K562 (cell line): ENCODE data around the gene ALS2. TPM values are rescaled to one million over a fixed set of nuclear protein-coding genes. Genes with fewer than 3 reads are reported as not detected.

Source experiments
- ATAC-seq: fragments of 200-7000 bp; cut with Tn5 transposase; 3 replicates; pipeline ENCODE4 v1.9.1; 2020; ENCODE audit warnings: moderate library complexity
- BruUV-seq: library from RNA; stranded (reverse); fragments of 400-500 nt; replicated peaks from 2 replicates; lab custom pipeline; 2021; lab: Mats Ljungman, UMichigan
- CTCF ChIA-PET: fragments of 300-600 bp; formaldehyde crosslinking; extraction: SDS; loops from one replicate; lab custom pipeline; 2021; ENCODE audit warnings: low intra/inter-chr PET ratio; lab: Yijun Ruan, JAX
- POLR2A ChIA-PET: fragments of 300-600, 350-650 bp; sonication (Branson Sonifier 250); formaldehyde crosslinking; extraction: SDS; loops from one replicate; lab custom pipeline; 2021; ENCODE audit warnings: antibody characterized with exemption, inconsistent platforms; lab: Yijun Ruan, JAX
- DNase-seq, 4 experiments: peaks; one replicate each; pipeline versions ENCODE4 v3.0.0 to v3.0.0-alpha.2; 2011 to 2018; ENCODE audit warnings: low spot score in 3 of 4, mixed read lengths in 3 of 4; ENCODE audit errors: extremely low read depth in 1 of 4
- FAIRE-seq: peaks from 2 replicates; lab custom pipeline; 2011; peaks lifted over from hg19 to GRCh38; lab: Jason Lieb, UNC
- H2AFZ ChIP-seq: 2 replicates; pipeline ENCODE4 v1.6.0; 2011; ENCODE audit warnings: low read depth, low read length, control low read depth, inconsistent platforms
- H3K27ac ChIP-seq: fragments of 200-600 bp; 3 replicates; pipeline ENCODE4 v1.8.0; 2011; ENCODE audit warnings: low read depth, mild to moderate bottlenecking, control low read depth, inconsistent platforms, low read length, moderate library complexity, mixed read lengths; ENCODE audit errors: extremely low read depth
- H3K27me3 ChIP-seq, 2 experiments: fragments of 300-600 bp in 1 of 2; 2 replicates in 1 of 2; 3 replicates in 1 of 2; pipeline versions ENCODE4 v1.6.0 to v1.8.0; 2011; ENCODE audit warnings: inconsistent platforms in 2 of 2, low read length in 2 of 2, mild to moderate bottlenecking in 1 of 2, mixed read lengths in 1 of 2, moderate library complexity in 1 of 2; ENCODE audit not compliant: control insufficient read depth in 2 of 2, insufficient read depth in 2 of 2
- H3K36me3 ChIP-seq: fragments of 300-600 bp; 3 replicates; pipeline ENCODE4 v1.8.0; 2011; ENCODE audit warnings: mild to moderate bottlenecking, low read length, inconsistent platforms; ENCODE audit not compliant: control insufficient read depth, insufficient read depth
- H3K4me1 ChIP-seq, 2 experiments: fragments of 200-600 bp in 1 of 2; replicated peaks in 1 of 2; 2 replicates in 1 of 2; 3 replicates in 1 of 2; pipeline versions ENCODE4 v1.5.1 to v1.8.0; 2011; ENCODE audit warnings: inconsistent platforms in 2 of 2, low read length in 2 of 2, mild to moderate bottlenecking in 1 of 2, mixed read lengths in 1 of 2, moderate library complexity in 1 of 2; ENCODE audit not compliant: control insufficient read depth in 2 of 2, insufficient read depth in 2 of 2
- H3K4me2 ChIP-seq: 2 replicates; pipeline ENCODE4 v1.6.1; 2011; ENCODE audit warnings: low read length, control low read depth, inconsistent platforms, mixed read lengths; ENCODE audit not compliant: insufficient read depth
- H3K4me3 ChIP-seq: fragments of 200-600 bp; sonication (generic), shearing (Covaris generic); 2 replicates; pipeline ENCODE4 v1.5.1; 2016; ENCODE audit warnings: control low read depth, inconsistent platforms
- H3K79me2 ChIP-seq: fragments of 200-600 bp; 3 replicates; pipeline ENCODE4 v1.8.0; 2011; ENCODE audit warnings: low read length, inconsistent platforms; ENCODE audit not compliant: control insufficient read depth, insufficient read depth
- H3K9ac ChIP-seq, 2 experiments: 2 replicates each; pipeline versions ENCODE4 v1.6.0 to v1.6.1; 2011; ENCODE audit warnings: low read depth in 2 of 2, low read length in 2 of 2, control low read depth in 1 of 2, inconsistent platforms in 1 of 2, mild to moderate bottlenecking in 1 of 2, mixed read lengths in 1 of 2; ENCODE audit not compliant: insufficient read depth in 1 of 2
- H3K9me1 ChIP-seq: one replicate; pipeline ENCODE4 v1.6.0; 2011; ENCODE audit warnings: inconsistent platforms, mild to moderate bottlenecking, low read length, moderate library complexity; ENCODE audit not compliant: control insufficient read depth, insufficient read depth
- H3K9me3 ChIP-seq: replicated peaks from 2 replicates; pipeline ENCODE4 v1.5.1; 2011; ENCODE audit warnings: low read depth, low read length, inconsistent platforms; ENCODE audit not compliant: control insufficient read depth, insufficient read depth
- H4K20me1 ChIP-seq: replicated peaks from 2 replicates; pipeline ENCODE4 v1.6.1; 2011; ENCODE audit warnings: low read length, inconsistent platforms, mixed read lengths; ENCODE audit not compliant: control insufficient read depth, insufficient read depth
- DACH1 ChIP-seq: fragments of 450-650 bp; IDR thresholded peaks from 2 replicates; pipeline ENCODE4 v1.6.1; 2018; ENCODE audit not compliant: partially characterized antibody
- E2F3 ChIP-seq: fragments of 250-450 bp; sonication (Bioruptor Pico); IDR thresholded peaks from 2 replicates; pipeline ENCODE4 v1.4.0; 2020; ENCODE audit warnings: mild to moderate bottlenecking
- E4F1 ChIP-seq: fragments of 250-450 bp; sonication (Bioruptor Pico); IDR thresholded peaks from 2 replicates; pipeline ENCODE4 v1.5.0; 2021; ENCODE audit warnings: mild to moderate bottlenecking, borderline replicate concordance
- JUN ChIP-seq, 2 experiments: sonication (generic) in 1 of 2; formaldehyde crosslinking in 1 of 2; IDR thresholded peaks; 2 replicates each; pipeline versions ENCODE4 v1.6.1 to v1.8.0; 2012 to 2022; ENCODE audit warnings: borderline replicate concordance in 2 of 2, mild to moderate bottlenecking in 2 of 2, improper control_type of control experiment in 1 of 2, low read depth in 1 of 2, low read length in 1 of 2, missing genetic modification reagents in 1 of 2
- KLF13 ChIP-seq: fragments of 450-650 bp; IDR thresholded peaks from 2 replicates; pipeline ENCODE4 v1.6.1; 2016; ENCODE audit warnings: missing genetic modification characterization, low read depth, mild to moderate bottlenecking, missing compliant biosample characterization, moderate library complexity, borderline replicate concordance
- MXI1 ChIP-seq: IDR thresholded peaks from 2 replicates; pipeline ENCODE4 v1.6.1; 2011; ENCODE audit warnings: low read depth, mild to moderate bottlenecking, improper control_type of control experiment, low read length
- MYC ChIP-seq, 2 experiments: fragments of 250-450 bp in 1 of 2; sonication (Bioruptor Pico) in 1 of 2; IDR thresholded peaks; 2 replicates each; pipeline versions ENCODE4 v1.5.1 to v1.6.1; 2012 to 2021; ENCODE audit warnings: low read depth in 2 of 2, borderline replicate concordance in 1 of 2, improper control_type of control experiment in 1 of 2, low read length in 1 of 2, mild to moderate bottlenecking in 1 of 2, moderate library complexity in 1 of 2
- RREB1 ChIP-seq: fragments of 250-450 bp; sonication (Bioruptor Pico); IDR thresholded peaks from 2 replicates; pipeline ENCODE4 v1.4.0; 2020
- SMARCC2 ChIP-seq: fragments of 450-650 bp; IDR thresholded peaks from 2 replicates; pipeline ENCODE4 v1.6.1; 2017; ENCODE audit warnings: antibody characterized with exemption, moderate library complexity, mild to moderate bottlenecking, low read depth
- ZBED1 ChIP-seq: IDR thresholded peaks from 2 replicates; pipeline ENCODE4 v1.6.1; 2014
- ZNF77 ChIP-seq: fragments of 250-450 bp; sonication (Bioruptor Pico); IDR thresholded peaks from 2 replicates; pipeline ENCODE4 v1.5.0; 2020
- WGBS: fragments of 100-300 bp; shearing (Covaris generic); methylation state at CpG from one replicate; pipeline ENCODE4 v1.1.6; 2016; ENCODE audit warnings: low coverage, mixed read lengths; ENCODE audit not compliant: insufficient coverage; ENCODE audit errors: missing lambda C conversion rate; 5-methylcytosine and 5-hydroxymethylcytosine counted together
- in situ Hi-C: fragments of 300-500 bp; cut with MboI; formaldehyde crosslinking; loops from 4 replicates; pipeline ENCODE4 v1.15.0; 2018; ENCODE audit warnings: inconsistent platforms, mixed read lengths
- intact Hi-C: fragments of 100-400 bp; cut with micrococcal nuclease; formaldehyde crosslinking; loops from 2 replicates; pipeline ENCODE4 v1.14.2; 2022
- polyA plus RNA-seq, 8 experiments: library from polyadenylated mRNA; depleted of rRNA in 4 of 8; stranded (reverse) in 5 of 8; unstranded in 3 of 8; fragments of >200 nt; fragmentation: Nextera tagmentation in 2 of 8; fragmentation: Illumina TruSeq in 1 of 8; extraction: Ambion mirVana in 2 of 8; extraction: Trizol in 1 of 8; gene quantifications; 2 replicates each; pipeline versions ENCODE4 v1.2.1 to v1.2.3, GENCODE V29; 2011 to 2014; ENCODE audit warnings: inconsistent platforms in 1 of 8, missing spikeins in 1 of 8
- total RNA-seq, 7 experiments: library from RNA; depleted of rRNA in 6 of 7; stranded (reverse); fragments of >200 nt in 6 of 7; fragmentation: Illumina TruSeq in 2 of 7; extraction: Trizol in 2 of 7; gene quantifications; 2 replicates each; pipeline versions ENCODE4 v1.2.1 to v1.2.3, GENCODE V29; 2011 to 2021; ENCODE audit warnings: low replicate concordance in 1 of 7
- TF ChIP-seq, protein P1 (sequence below): fragments of 250-450 bp; sonication (Bioruptor Pico); IDR thresholded peaks from 2 replicates; pipeline ENCODE4 v1.4.0; 2020; ENCODE audit warnings: borderline replicate concordance

ALS2 gene
- total and polyA plus RNA-seq, 9 of the 15 experiments (the other 6 are each of a cell fraction or from before 2014, with no cell fraction given), result 5.2 to 17.7 (median 11.6) TPM

GRCh38 chr2:201758234-201758633, 22.5 kb downstream of the ALS2 start:
- H3K4me1 ChIP-seq, result no peaks in the 10 kb centered on the region; a peak in 1 of 5 replicates
- no peak overlapping the region for H2AFZ ChIP-seq
- in situ Hi-C loops (no loop called here), intact Hi-C loops (no loop called here)
- no peaks in the 10 kb centered on the region for H3K79me2 ChIP-seq
- BruUV-seq, result no TSS peak
- no peaks in the 10 kb centered on the region for H4K20me1 ChIP-seq
- WGBS, result 0% methylated on average over 1 of the region's 1 CpG
- H3K36me3 ChIP-seq, result peaks cover 19% of the 10 kb centered on the region; the same call in 1 of the 3 replicates
- POLR2A ChIA-PET, result no interaction called here
- H3K9me3 ChIP-seq, result no peaks in the 10 kb centered on the region
- no peaks in the 10 kb centered on the region for H3K27me3 ChIP-seq
- no peaks in the 10 kb centered on the region for H3K9me1 ChIP-seq
- H3K27ac ChIP-seq, result no peak overlapping the region
- H3K9ac ChIP-seq, result no peak overlapping the region
- H3K4me2 ChIP-seq, result no peak overlapping the region
- no peak for DNase-seq
- no peak for ATAC-seq
- CTCF ChIA-PET, result no interaction called here
- no peak for FAIRE-seq
- no peak overlapping the region for H3K4me3 ChIP-seq
- no peak for TF ChIP-seq ZNF77
- TF ChIP-seq RREB1 (CRISPR knock-in tag), result no peak
- no peak for TF ChIP-seq JUN (IDR thresholded peaks at IDR 0.05; ENCODE audit: borderline replicate concordance, low read depth, low read length)
- no peak for TF ChIP-seq JUN (CRISPR knock-in tag; IDR thresholded peaks at IDR 0.05; ENCODE audit: borderline replicate concordance)
- no peak for TF ChIP-seq E4F1 (CRISPR knock-in tag)
- no peak for TF ChIP-seq E2F3 (CRISPR knock-in tag)
- no peak for TF ChIP-seq DACH1
- no peak for TF ChIP-seq SMARCC2
- TF ChIP-seq ZBED1, result no peak
- no peak for TF ChIP-seq KLF13 (tag)
- no peak for TF ChIP-seq MXI1
- TF ChIP-seq, protein P1, sequence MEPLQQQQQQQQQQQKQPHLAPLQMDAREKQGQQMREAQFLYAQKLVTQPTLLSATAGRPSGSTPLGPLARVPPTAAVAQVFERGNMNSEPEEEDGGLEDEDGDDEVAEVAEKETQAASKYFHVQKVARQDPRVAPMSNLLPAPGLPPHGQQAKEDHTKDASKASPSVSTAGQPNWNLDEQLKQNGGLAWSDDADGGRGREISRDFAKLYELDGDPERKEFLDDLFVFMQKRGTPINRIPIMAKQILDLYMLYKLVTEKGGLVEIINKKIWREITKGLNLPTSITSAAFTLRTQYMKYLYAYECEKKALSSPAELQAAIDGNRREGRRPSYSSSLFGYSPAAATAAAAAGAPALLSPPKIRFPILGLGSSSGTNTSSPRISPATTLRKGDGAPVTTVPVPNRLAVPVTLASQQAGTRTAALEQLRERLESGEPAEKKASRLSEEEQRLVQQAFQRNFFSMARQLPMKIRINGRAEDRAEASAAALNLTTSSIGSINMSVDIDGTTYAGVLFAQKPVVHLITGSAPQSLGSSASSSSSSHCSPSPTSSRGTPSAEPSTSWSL (CRISPR knock-in tag), result no peak
- no peak for TF ChIP-seq MYC (IDR thresholded peaks at IDR 0.05; ENCODE audit: low read depth, low read length)
- no peak for TF ChIP-seq MYC (CRISPR knock-in tag; IDR thresholded peaks at IDR 0.05; ENCODE audit: borderline replicate concordance, low read depth)
